Ramos (cell line): ENCODE results near the gene HRH4.

Experiments
- in situ Hi-C: fragments of 300-500 bp; cut with MboI; formaldehyde crosslinking; loops from one replicate; pipeline ENCODE4 v1.14.3; 2022; ENCODE audit warnings: low sequenced_read_pairs; ENCODE audit not compliant: unreplicated experiment

Gene HRH4

GRCh38 chr18:24460388-24460787 lies at the start of gene HRH4:
Gene HRH4 (plus strand): TSS chr18:24460637. CDS start chr18:24460729, 92 bp downstream.
- in situ Hi-C loops = no loop called here

- in situ Hi-C loops = no loop called here
Measured at GRCh38 chr18:24413148-24413547, 47.3 kb upstream of the HRH4 start.

- in situ Hi-C loops = no loop called here
Measured at GRCh38 chr18:24414349-24415003, 46.0 kb upstream of the HRH4 start.

- in situ Hi-C loops = no loop called here
Measured at GRCh38 chr18:24417480-24417879, 43.0 kb upstream of the HRH4 start.

GRCh38 chr18:24420551-24420950 lies 39.9 kb upstream of the HRH4 start:
- in situ Hi-C loops = no loop called here

GRCh38 chr18:24421831-24422230 lies 38.6 kb upstream of the HRH4 start:
- in situ Hi-C loops = no loop called here

- in situ Hi-C loops = no loop called here
Measured at GRCh38 chr18:24426073-24426397, 34.4 kb upstream of the HRH4 start.

- in situ Hi-C loops = no loop called here
Measured at GRCh38 chr18:24426398-24427294, 33.8 kb upstream of the HRH4 start, which contains the start of gene IMPACT. Gene IMPACT (plus strand): TSS chr18:24426670. CDS start chr18:24426757, 87 bp downstream.

GRCh38 chr18:24427484-24427883 lies 33.0 kb upstream of the HRH4 start:
- in situ Hi-C loops = no loop called here

GRCh38 chr18:24428709-24429108 lies 31.7 kb upstream of the HRH4 start:
- in situ Hi-C loops = no loop called here

GRCh38 chr18:24429188-24429587 lies 31.2 kb upstream of the HRH4 start:
- in situ Hi-C loops = no loop called here

GRCh38 chr18:24432618-24433017 lies 27.8 kb upstream of the HRH4 start:
- in situ Hi-C loops = no loop called here

- in situ Hi-C loops = no loop called here
Measured at GRCh38 chr18:24436939-24437338, 23.5 kb upstream of the HRH4 start.

- in situ Hi-C loops = no loop called here
Measured at GRCh38 chr18:24443870-24444269, 16.6 kb upstream of the HRH4 start.

GRCh38 chr18:24446453-24446852 lies 14.0 kb upstream of the HRH4 start:
- in situ Hi-C loops = no loop called here

- in situ Hi-C loops = no loop called here
Measured at GRCh38 chr18:24446953-24447538, 13.4 kb upstream of the HRH4 start.

GRCh38 chr18:24447961-24448360 lies 12.5 kb upstream of the HRH4 start:
- in situ Hi-C loops = no loop called here

- in situ Hi-C loops = no loop called here
Measured at GRCh38 chr18:24456549-24456948, 3.9 kb upstream of the HRH4 start.

GRCh38 chr18:24459772-24460171 lies 665 bp upstream of the HRH4 start:
- in situ Hi-C loops = no loop called here

GRCh38 chr18:24461996-24462395 lies 1.6 kb downstream of the HRH4 start:
- in situ Hi-C loops = no loop called here
